ENCODE measurements around the gene NRDC.

DNA sequence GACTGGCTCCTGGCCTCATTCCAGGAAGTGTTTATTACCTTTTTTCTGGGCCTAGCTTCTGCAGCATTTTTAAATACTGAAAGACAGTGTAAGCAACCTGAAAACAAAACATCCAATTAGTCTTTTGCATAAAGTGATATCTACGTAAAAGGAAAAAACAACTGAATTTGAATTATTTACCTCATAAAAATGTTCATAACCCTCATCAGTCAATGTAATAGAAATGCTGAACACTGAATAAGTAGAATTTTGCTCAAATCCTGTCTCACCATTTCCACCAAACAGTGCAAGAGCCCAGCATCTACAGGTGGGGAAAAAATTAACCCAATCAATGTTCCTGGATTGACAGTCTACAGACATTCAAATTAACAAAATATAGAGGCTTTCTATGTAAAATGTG, 64.0 kb downstream of the NRDC start:
- TF ChIP-seq POLR2A (IDR thresholded peaks at IDR 0.05) (no peak), POLR2AphosphoS5 (IDR thresholded peaks at IDR 0.05) (no peak), EP300 (IDR thresholded peaks at IDR 0.05) (no peak)
- TF ChIP-seq, protein P1, sequence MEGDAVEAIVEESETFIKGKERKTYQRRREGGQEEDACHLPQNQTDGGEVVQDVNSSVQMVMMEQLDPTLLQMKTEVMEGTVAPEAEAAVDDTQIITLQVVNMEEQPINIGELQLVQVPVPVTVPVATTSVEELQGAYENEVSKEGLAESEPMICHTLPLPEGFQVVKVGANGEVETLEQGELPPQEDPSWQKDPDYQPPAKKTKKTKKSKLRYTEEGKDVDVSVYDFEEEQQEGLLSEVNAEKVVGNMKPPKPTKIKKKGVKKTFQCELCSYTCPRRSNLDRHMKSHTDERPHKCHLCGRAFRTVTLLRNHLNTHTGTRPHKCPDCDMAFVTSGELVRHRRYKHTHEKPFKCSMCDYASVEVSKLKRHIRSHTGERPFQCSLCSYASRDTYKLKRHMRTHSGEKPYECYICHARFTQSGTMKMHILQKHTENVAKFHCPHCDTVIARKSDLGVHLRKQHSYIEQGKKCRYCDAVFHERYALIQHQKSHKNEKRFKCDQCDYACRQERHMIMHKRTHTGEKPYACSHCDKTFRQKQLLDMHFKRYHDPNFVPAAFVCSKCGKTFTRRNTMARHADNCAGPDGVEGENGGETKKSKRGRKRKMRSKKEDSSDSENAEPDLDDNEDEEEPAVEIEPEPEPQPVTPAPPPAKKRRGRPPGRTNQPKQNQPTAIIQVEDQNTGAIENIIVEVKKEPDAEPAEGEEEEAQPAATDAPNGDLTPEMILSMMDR (IDR thresholded peaks at IDR 0.05), result no peak

Data from sigmoid colon (tissue), 4 donors.